Mucosa of descending colon (tissue), 3 donors: ENCODE results near the gene TTF1. TPM values are rescaled to one million over a fixed set of nuclear protein-coding genes. Genes with fewer than 3 reads are reported as not detected.
A peak's percentile ranks its signal among the peaks of the same experiment; 100 is the strongest.

Source experiments
- ATAC-seq: fragments of 200-7000 bp; cut with Tn5 transposase; one replicate; pipeline ENCODE4 v1.9.1; 2020; ENCODE audit warnings: mild to moderate bottlenecking, moderate library complexity
- DNase-seq, 3 donors: peaks; one replicate each; pipeline ENCODE4 v3.0.0-alpha.2; 2020
- H3K36me3 ChIP-seq: fragments of 200-600 bp; one replicate; pipeline ENCODE4 v1.8.0; 2021; ENCODE audit warnings: low read depth, mild to moderate bottlenecking
- H3K4me1 ChIP-seq: fragments of 200-600 bp; one replicate; pipeline ENCODE4 v1.8.0; 2021; ENCODE audit warnings: low read depth, mild to moderate bottlenecking
- H3K4me3 ChIP-seq: fragments of 200-600 bp; one replicate; pipeline ENCODE4 v1.8.0; 2021; ENCODE audit warnings: mild to moderate bottlenecking
- H3K9me3 ChIP-seq: fragments of 200-600 bp; one replicate; pipeline ENCODE4 v1.8.0; 2021; ENCODE audit warnings: mild to moderate bottlenecking
- intact Hi-C, 2 donors: fragments of 100-400 bp; cut with DNase I in 1 of 2; cut with micrococcal nuclease in 1 of 2; formaldehyde crosslinking; loops; one replicate each; pipeline versions ENCODE4 v1.11.0 to v1.11.1; 2022; cut with DNase I, micrococcal nuclease
- total RNA-seq, 3 donors: library from RNA; stranded (reverse); fragmentation: NEBNext Ultra II Directional in 2 of 3; extraction: Animal tissue kit (Norgen Biotek cat#: 25700) in 2 of 3; gene quantifications; one replicate each; pipeline versions ENCODE4 v1.2.1 to v1.2.4, GENCODE V29; 2021 to 2023
- TF ChIP-seq, protein P1 (sequence below): fragments of 200-600 bp; IDR thresholded peaks from one replicate; pipeline ENCODE4 v1.8.0; 2022; ENCODE audit warnings: antibody characterized with exemption, mild to moderate bottlenecking
- donor health status: DM: no; HTN: no; CAD: no; lungs with moderate emphysema.
- donor health status: DM: no; HTN: no; CAD: no.
- donor health status: DM: no; HTN: yes; CAD: no.

TTF1 gene
- total RNA-seq, 3 donors from 2014 or later = 9.1 to 15.1 (median 9.7) TPM

DNA sequence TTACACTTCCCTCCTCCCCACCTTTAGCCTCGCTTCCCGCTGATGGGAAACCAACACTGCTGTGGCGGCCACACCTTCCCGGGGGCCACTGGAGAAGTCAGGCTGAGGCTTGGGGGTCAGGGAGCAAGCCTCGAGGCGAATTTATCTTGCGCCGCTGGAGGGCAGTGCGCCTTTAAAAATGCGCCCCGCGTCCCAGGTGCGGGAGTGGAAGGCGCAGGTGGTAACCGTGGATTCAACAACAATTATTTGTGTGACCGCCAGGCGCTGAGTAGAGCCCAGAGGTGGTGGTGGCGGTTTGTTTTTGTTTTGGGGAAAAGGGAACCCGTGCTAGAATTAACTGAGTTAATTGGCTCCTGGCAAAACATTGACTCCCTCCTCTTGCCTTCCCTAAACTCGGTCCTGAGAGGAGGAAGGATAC lies 4.5 kb upstream of the TTF1 start:
- ATAC-seq = peak; percentile 71
- Histone ChIP-seq H3K4me3 (no peak overlapping the region), H3K36me3 (no peaks in the 10 kb centered on the region), H3K4me1 (peaks cover 22% of the 10 kb centered on the region), H3K9me3 (no peaks in the 10 kb centered on the region)
- intact Hi-C loops = no loop called here
- DNase-seq = peak; percentile 54 to 73 (median 61)
- TF ChIP-seq, protein P1, sequence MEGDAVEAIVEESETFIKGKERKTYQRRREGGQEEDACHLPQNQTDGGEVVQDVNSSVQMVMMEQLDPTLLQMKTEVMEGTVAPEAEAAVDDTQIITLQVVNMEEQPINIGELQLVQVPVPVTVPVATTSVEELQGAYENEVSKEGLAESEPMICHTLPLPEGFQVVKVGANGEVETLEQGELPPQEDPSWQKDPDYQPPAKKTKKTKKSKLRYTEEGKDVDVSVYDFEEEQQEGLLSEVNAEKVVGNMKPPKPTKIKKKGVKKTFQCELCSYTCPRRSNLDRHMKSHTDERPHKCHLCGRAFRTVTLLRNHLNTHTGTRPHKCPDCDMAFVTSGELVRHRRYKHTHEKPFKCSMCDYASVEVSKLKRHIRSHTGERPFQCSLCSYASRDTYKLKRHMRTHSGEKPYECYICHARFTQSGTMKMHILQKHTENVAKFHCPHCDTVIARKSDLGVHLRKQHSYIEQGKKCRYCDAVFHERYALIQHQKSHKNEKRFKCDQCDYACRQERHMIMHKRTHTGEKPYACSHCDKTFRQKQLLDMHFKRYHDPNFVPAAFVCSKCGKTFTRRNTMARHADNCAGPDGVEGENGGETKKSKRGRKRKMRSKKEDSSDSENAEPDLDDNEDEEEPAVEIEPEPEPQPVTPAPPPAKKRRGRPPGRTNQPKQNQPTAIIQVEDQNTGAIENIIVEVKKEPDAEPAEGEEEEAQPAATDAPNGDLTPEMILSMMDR = peak; percentile 48

DNA sequence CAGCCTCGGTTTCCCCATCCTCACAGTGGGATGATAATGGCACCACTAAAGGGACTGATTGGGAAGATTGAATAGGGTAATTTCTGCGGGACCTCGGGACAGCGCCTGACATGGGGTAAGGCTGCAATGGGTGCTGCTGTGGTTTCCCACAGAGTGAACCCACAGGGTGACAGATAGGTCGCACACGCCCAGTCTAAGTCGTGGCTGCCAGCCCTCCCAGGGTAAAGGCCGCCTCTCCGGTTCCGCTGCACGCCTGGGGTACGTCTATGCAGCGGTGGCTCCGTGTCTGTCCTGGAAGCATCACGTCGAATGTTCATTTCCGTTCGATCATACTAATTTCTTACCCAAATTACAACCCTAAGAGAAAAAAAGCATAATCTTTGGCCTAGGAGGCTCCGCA lies 4.0 kb upstream of the TTF1 start:
- no peaks in the 10 kb centered on the region for H3K36me3 ChIP-seq
- intact Hi-C loops = no loop called here
- ATAC-seq (no peak), DNase-seq (peak in 2 of 3 donors; percentile 34 to 51)
- TF ChIP-seq, protein P1 = no peak
- no peaks in the 10 kb centered on the region for H3K9me3 ChIP-seq
- no peak overlapping the region for H3K4me3 ChIP-seq
- peaks cover 26% of the 10 kb centered on the region for H3K4me1 ChIP-seq

DNA sequence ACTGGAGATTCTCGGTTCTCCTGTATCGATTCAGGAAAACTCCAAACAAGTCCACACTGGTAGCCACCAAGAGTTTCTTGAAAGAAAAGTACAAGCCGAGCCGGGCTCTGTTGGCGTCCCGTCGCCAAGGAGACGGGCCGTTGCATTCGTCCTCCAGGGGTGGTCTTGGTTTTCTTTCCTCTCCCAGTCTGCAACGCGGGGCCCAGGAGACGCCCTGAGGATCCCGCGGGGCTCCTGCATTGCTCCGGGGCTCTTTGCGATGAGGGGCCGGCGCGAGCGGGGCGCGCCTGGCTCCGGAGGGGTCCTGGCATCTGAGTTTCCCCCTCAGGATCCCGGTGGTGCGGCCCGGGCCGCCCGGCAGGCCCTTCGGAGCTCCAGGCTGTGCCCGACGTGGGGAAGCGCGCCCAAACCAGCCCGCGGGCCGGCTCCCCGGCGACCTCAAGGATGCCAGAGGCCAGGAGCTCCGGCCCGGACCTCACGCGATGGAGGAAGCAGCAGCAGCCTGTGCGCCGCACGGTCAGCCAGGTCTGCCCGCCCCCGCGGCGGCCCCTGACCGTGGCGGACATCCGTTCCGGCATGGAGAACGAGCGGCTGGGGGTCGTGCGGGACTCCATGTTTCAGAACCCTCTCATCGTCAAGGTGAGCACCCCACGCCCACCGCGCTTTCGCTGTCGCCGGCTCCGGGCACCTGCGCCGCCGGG lies 3.3 kb upstream of the TTF1 start, which contains the start of gene CFAP77:
Gene CFAP77, plus strand, starts transcription at position 384 of the 701 bp plus-strand sequence. Its CDS starts 61 bp downstream, at position 445.
- H3K9me3 ChIP-seq = no peaks in the 10 kb centered on the region
- ATAC-seq (peak; percentile 57), DNase-seq (peak; percentile 38 to 60 (median 55))
- no peaks in the 10 kb centered on the region for H3K36me3 ChIP-seq
- H3K4me1 ChIP-seq = peaks cover 29% of the 10 kb centered on the region
- intact Hi-C loops = no loop called here
- TF ChIP-seq, protein P1 = no peak
- H3K4me3 ChIP-seq = no peak within 1 kb of the TSS

DNA sequence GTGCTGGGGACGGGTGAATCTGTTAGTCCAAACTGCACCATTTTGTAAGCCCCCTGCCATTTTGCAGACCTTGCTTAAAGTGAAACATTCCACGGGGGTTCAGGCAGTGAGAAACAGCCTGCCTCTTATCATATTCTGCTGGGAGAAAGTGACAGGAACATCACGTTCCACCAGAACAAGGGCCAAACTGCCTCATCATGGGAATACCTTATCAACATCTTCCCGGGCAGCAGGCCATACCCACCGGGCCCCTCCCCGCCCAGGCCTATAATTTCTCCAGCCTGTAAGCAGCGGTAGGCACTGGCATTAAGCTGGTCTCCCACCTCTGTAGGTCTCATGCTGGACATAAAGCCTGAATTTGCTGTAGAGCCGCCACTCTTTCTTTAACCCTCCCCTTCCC lies 1.9 kb upstream of the TTF1 start:
- TF ChIP-seq, protein P1 = no peak
- DNase-seq = no peak
- intact Hi-C loops = no loop called here

DNA sequence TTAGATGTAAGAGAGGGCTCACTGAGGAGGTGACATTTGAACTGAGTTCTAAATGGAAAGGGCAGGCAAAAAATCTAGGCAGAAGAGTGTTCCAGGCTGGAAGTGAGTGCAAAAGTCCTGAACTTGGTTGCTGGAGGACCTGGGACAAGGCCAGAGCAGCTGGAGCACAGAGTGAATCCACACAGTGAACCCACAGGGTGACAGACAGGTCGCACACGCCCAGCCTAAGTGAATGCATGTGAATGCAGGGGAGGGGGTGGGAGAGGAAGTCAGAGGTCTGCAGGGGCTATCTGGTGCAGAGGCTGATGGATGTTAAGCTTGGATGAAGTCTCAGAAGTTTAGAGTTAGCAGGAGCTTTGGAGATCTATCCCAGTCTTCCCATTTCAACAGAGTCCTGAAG lies 556 bp upstream of the TTF1 start:
- H3K4me1 ChIP-seq = peaks cover 29% of the 10 kb centered on the region
- H3K36me3 ChIP-seq = no peaks in the 10 kb centered on the region
- DNase-seq = no peak
- TF ChIP-seq, protein P1 = no peak
- no peak overlapping the region for H3K4me3 ChIP-seq
- intact Hi-C loops = no loop called here
- no peaks in the 10 kb centered on the region for H3K9me3 ChIP-seq
- no peak for ATAC-seq

More for the DNA sequence above, 1.9 kb upstream of the TTF1 start:
- no peaks in the 10 kb centered on the region for H3K9me3 ChIP-seq
- no peak for ATAC-seq
- H3K4me1 ChIP-seq = peaks cover 29% of the 10 kb centered on the region
- no peaks in the 10 kb centered on the region for H3K36me3 ChIP-seq
- no peak overlapping the region for H3K4me3 ChIP-seq
